H1 (cell line): ENCODE data around the gene RBM20. TPM values are rescaled to one million over a fixed set of nuclear protein-coding genes. Genes with fewer than 3 reads are reported as not detected.

ENCODE experiments used
- CTCF ChIA-PET: fragments of 300-600 bp; sonication (Branson Sonifier 250); formaldehyde crosslinking; loops from one replicate; lab custom pipeline; 2021; ENCODE audit not compliant: partially characterized antibody; lab: Charles Lee
- POLR2A ChIA-PET: fragments of 300-600 bp; sonication (Branson Sonifier 250); formaldehyde crosslinking; loops from one replicate; lab custom pipeline; 2021; ENCODE audit warnings: inconsistent platforms; ENCODE audit not compliant: partially characterized antibody; lab: Charles Lee
- DNase-seq, 2 experiments: peaks; one replicate each; pipeline versions ENCODE4 v3.0.0 to v3.0.0-alpha.2; 2010 to 2022; ENCODE audit warnings: low spot score in 2 of 2, low read depth in 1 of 2, mixed read lengths in 1 of 2
- FAIRE-seq: peaks from 2 replicates; lab custom pipeline; 2011; peaks lifted over from hg19 to GRCh38; lab: Jason Lieb, UNC
- H2AFZ ChIP-seq: 2 replicates; pipeline ENCODE4 v1.8.1; 2012; ENCODE audit warnings: low read length, inconsistent platforms
- H2AK5ac ChIP-seq: 2 replicates; pipeline ENCODE4 v1.6.1; 2013; ENCODE audit warnings: low read depth, low read length
- H2BK120ac ChIP-seq: replicated peaks from 2 replicates; pipeline ENCODE3; 2013; ENCODE audit warnings: low read depth, low read length, inconsistent platforms
- H2BK12ac ChIP-seq: 2 replicates; pipeline ENCODE4 v1.6.1; 2013; ENCODE audit warnings: low read depth, low read length
- H2BK15ac ChIP-seq: 2 replicates; pipeline ENCODE4 v1.6.1; 2013; ENCODE audit warnings: low read length
- H2BK20ac ChIP-seq: 2 replicates; pipeline ENCODE4 v1.6.1; 2013; ENCODE audit warnings: low read length
- H2BK5ac ChIP-seq: 2 replicates; pipeline ENCODE4 v1.6.1; 2013; ENCODE audit warnings: low read depth, low read length
- H3K14ac ChIP-seq: 2 replicates; pipeline ENCODE4 v1.6.1; 2013; ENCODE audit warnings: inconsistent platforms; ENCODE audit not compliant: insufficient read length
- H3K18ac ChIP-seq: 2 replicates; pipeline ENCODE4 v1.6.1; 2013; ENCODE audit warnings: low read length; ENCODE audit errors: extremely low read depth
- H3K23ac ChIP-seq: 2 replicates; pipeline ENCODE4 v1.6.1; 2013; ENCODE audit warnings: inconsistent platforms; ENCODE audit not compliant: insufficient read length
- H3K23me2 ChIP-seq: 2 replicates; pipeline ENCODE4 v1.6.1; 2013; ENCODE audit warnings: low read depth, low read length
- H3K27ac ChIP-seq: 2 replicates; pipeline ENCODE4 v1.6.1; 2011; ENCODE audit warnings: low read depth, low read length, inconsistent platforms
- H3K27me3 ChIP-seq, 4 experiments: replicated peaks in 1 of 4; 1 replicate in 1 of 4; 2 replicates in 3 of 4; pipeline versions ENCODE4 v1.6.1 to v1.8.1; 2011 to 2013; ENCODE audit warnings: low read length in 3 of 4, mild to moderate bottlenecking in 3 of 4, inconsistent platforms in 2 of 4, mixed read lengths in 2 of 4, moderate library complexity in 1 of 4; ENCODE audit not compliant: control insufficient read depth in 3 of 4, insufficient read depth in 3 of 4; ENCODE audit errors: extremely low read depth in 1 of 4
- H3K36me3 ChIP-seq, 4 experiments: 2 replicates each; pipeline versions ENCODE4 v1.6.1 to v1.8.1; 2011 to 2013; ENCODE audit warnings: mild to moderate bottlenecking in 4 of 4, low read length in 3 of 4, moderate library complexity in 2 of 4, control low read depth in 1 of 4, inconsistent platforms in 1 of 4; ENCODE audit not compliant: insufficient read depth in 4 of 4, control insufficient read depth in 2 of 4
- H3K4ac ChIP-seq: replicated peaks from 2 replicates; pipeline ENCODE3; 2013; ENCODE audit warnings: low read length, low read depth, mixed read lengths, inconsistent platforms; ENCODE audit not compliant: insufficient read length
- H3K4me1 ChIP-seq, 4 experiments: replicated peaks in 1 of 4; 1 replicate in 1 of 4; 2 replicates in 3 of 4; pipeline versions ENCODE4 v1.6.1 to v1.8.1; 2011 to 2013; ENCODE audit warnings: low read length in 3 of 4, inconsistent platforms in 2 of 4, mixed read lengths in 1 of 4; ENCODE audit not compliant: insufficient read depth in 4 of 4, control insufficient read depth in 3 of 4
- H3K4me2 ChIP-seq, 2 experiments: 2 replicates each; pipeline versions ENCODE4 v1.6.1 to v1.8.1; 2011 to 2013; ENCODE audit warnings: low read depth in 2 of 2, low read length in 2 of 2, control low read depth in 1 of 2, inconsistent platforms in 1 of 2, mild to moderate bottlenecking in 1 of 2; ENCODE audit not compliant: insufficient read depth in 1 of 2
- H3K4me3 ChIP-seq, 4 experiments: fragments of 200-600, 300-600 bp in 1 of 4; sonication (generic), shearing (Covaris generic), sonication (Bioruptor Twin) in 1 of 4; 2 replicates each; pipeline versions ENCODE4 v1.5.1 to v1.8.1; 2011 to 2016; ENCODE audit warnings: low read length in 4 of 4, low read depth in 3 of 4, control low read depth in 2 of 4, inconsistent platforms in 2 of 4, mild to moderate bottlenecking in 2 of 4, mixed read lengths in 1 of 4, moderate library complexity in 1 of 4; ENCODE audit not compliant: insufficient read depth in 2 of 4; ENCODE audit errors: extremely low read depth in 1 of 4
- H3K56ac ChIP-seq: replicated peaks from 2 replicates; pipeline ENCODE3; 2013; ENCODE audit warnings: low read depth, mild to moderate bottlenecking, mixed read lengths, low read length, inconsistent platforms; ENCODE audit not compliant: insufficient read length
- H3K79me1 ChIP-seq: 2 replicates; pipeline ENCODE4 v1.6.1; 2013; ENCODE audit warnings: low read depth, low read length, control low read depth
- H3K79me2 ChIP-seq, 2 experiments: 2 replicates each; pipeline versions ENCODE4 v1.6.1 to v1.8.1; 2012 to 2013; ENCODE audit warnings: low read length in 2 of 2, mild to moderate bottlenecking in 2 of 2, inconsistent platforms in 1 of 2; ENCODE audit not compliant: insufficient read depth in 2 of 2, control insufficient read depth in 1 of 2
- H3K9ac ChIP-seq, 4 experiments: replicated peaks in 1 of 4; 1 replicate in 1 of 4; 2 replicates in 3 of 4; pipeline versions ENCODE4 v1.6.1 to v1.8.1; 2011 to 2013; ENCODE audit warnings: low read depth in 3 of 4, low read length in 3 of 4, control low read depth in 2 of 4, mild to moderate bottlenecking in 2 of 4, moderate library complexity in 2 of 4, inconsistent platforms in 1 of 4; ENCODE audit errors: extremely low read depth in 1 of 4
- H3K9me3 ChIP-seq, 2 experiments: 2 replicates each; pipeline versions ENCODE4 v1.6.1 to v1.8.1; 2012 to 2013; ENCODE audit warnings: mild to moderate bottlenecking in 2 of 2, moderate library complexity in 2 of 2, control low read depth in 1 of 2, inconsistent platforms in 1 of 2, low read depth in 1 of 2, low read length in 1 of 2, mixed read lengths in 1 of 2; ENCODE audit not compliant: insufficient read depth in 2 of 2
- H4K20me1 ChIP-seq, 2 experiments: replicated peaks in 1 of 2; 2 replicates each; pipeline versions ENCODE3 to v1.8.1; 2011 to 2013; ENCODE audit warnings: inconsistent platforms in 2 of 2, low read length in 2 of 2, mild to moderate bottlenecking in 1 of 2; ENCODE audit not compliant: insufficient read depth in 2 of 2, control insufficient read depth in 1 of 2
- H4K5ac ChIP-seq: 2 replicates; pipeline ENCODE4 v1.6.1; 2013; ENCODE audit warnings: low read length, low read depth, mixed read lengths, inconsistent platforms; ENCODE audit not compliant: insufficient read length
- H4K8ac ChIP-seq: 2 replicates; pipeline ENCODE4 v1.8.0; 2013; ENCODE audit warnings: mild to moderate bottlenecking, moderate library complexity, low read length, inconsistent platforms; ENCODE audit not compliant: insufficient read depth; ENCODE audit errors: extremely low read depth
- H4K91ac ChIP-seq: replicated peaks from 2 replicates; pipeline ENCODE3; 2013; ENCODE audit warnings: low read length, mixed read lengths, inconsistent platforms; ENCODE audit not compliant: insufficient read length
- BCL11A ChIP-seq, 2 experiments: IDR thresholded peaks; one replicate each; pipeline ENCODE4 v1.6.1; 2011; ENCODE audit warnings: low read depth in 2 of 2, low read length in 2 of 2, mild to moderate bottlenecking in 2 of 2
- CBX8 ChIP-seq: fragments of 300-800, 300-1000 bp; sonication (generic); IDR thresholded peaks from 2 replicates; pipeline ENCODE4 v1.7.1; 2016; ENCODE audit warnings: low read depth, low read length, borderline replicate concordance
- CEBPB ChIP-seq: IDR thresholded peaks from 2 replicates; pipeline ENCODE4 v1.6.1; 2012; ENCODE audit warnings: low read depth, low read length
- HDAC6 ChIP-seq: IDR thresholded peaks from one replicate; pipeline ENCODE4 v1.7.1; 2012; ENCODE audit warnings: low read depth, mild to moderate bottlenecking, inconsistent platforms, low read length, moderate library complexity
- RAD21 ChIP-seq, 2 experiments: IDR thresholded peaks in 1 of 2; conservative IDR thresholded peaks in 1 of 2; 2 replicates each; pipeline ENCODE4 v1.6.1; 2011; ENCODE audit warnings: low read depth in 2 of 2, low read length in 2 of 2, improper control_type of control experiment in 1 of 2, inconsistent platforms in 1 of 2, mild to moderate bottlenecking in 1 of 2, moderate library complexity in 1 of 2
- RNF2 ChIP-seq: fragments of 200-900, 300-1000 bp; sonication (generic); IDR thresholded peaks from 2 replicates; pipeline ENCODE4 v1.7.1; 2016; ENCODE audit warnings: borderline replicate concordance, low read depth, mild to moderate bottlenecking, antibody characterized with exemption, low read length; ENCODE audit not compliant: poor library complexity, severe bottlenecking; ENCODE audit errors: missing control alignments
- SRF ChIP-seq: IDR thresholded peaks from 2 replicates; pipeline ENCODE4 v1.6.1; 2011; ENCODE audit warnings: mild to moderate bottlenecking, low read depth, low read length, moderate library complexity
- TBP ChIP-seq: IDR thresholded peaks from 2 replicates; pipeline ENCODE4 v1.6.1; 2011; ENCODE audit warnings: low read depth, low read length, improper control_type of control experiment
- YY1 ChIP-seq: IDR thresholded peaks from 2 replicates; pipeline ENCODE4 v1.6.1; 2011; ENCODE audit warnings: low read depth, mild to moderate bottlenecking, low read length
- WGBS, 2 experiments: shearing (Covaris generic) in 1 of 2; methylation state at CpG; one replicate each; pipeline versions ENCODE4 v1.1.6 to v1.1.7; 2013 to 2015; ENCODE audit warnings: low lambda C conversion rate in 2 of 2, mixed read lengths in 2 of 2, inconsistent platforms in 1 of 2, low coverage in 1 of 2, missing lambda C conversion rate in 1 of 2; ENCODE audit not compliant: insufficient replicate concordance in 2 of 2, insufficient coverage in 1 of 2, insufficient read length in 1 of 2; ENCODE audit errors: extremely low coverage in 1 of 2, missing lambda C conversion rate in 1 of 2; 5-methylcytosine and 5-hydroxymethylcytosine counted together
- polyA plus RNA-seq, 7 experiments: library from polyadenylated mRNA; depleted of rRNA in 3 of 7; stranded (reverse) in 5 of 7; unstranded in 2 of 7; fragments of >200 nt in 5 of 7; fragments of 200-250 nt in 2 of 7; gene quantifications; 1 replicate in 5 of 7; 2 replicates in 1 of 7; 4 replicates in 1 of 7; pipeline versions ENCODE4 v1.2.1 to v1.2.3, GENCODE V29; 2011 to 2013; ENCODE audit warnings: missing spikeins in 2 of 7, mixed read lengths in 2 of 7
- total RNA-seq: library from RNA; stranded (reverse); fragmentation: NEBNext Ultra II Directional; extraction: Animal tissue kit (Norgen Biotek cat#: 25700); gene quantifications from 2 replicates; pipeline ENCODE4 v1.2.1, GENCODE V29; 2021
- TF ChIP-seq, protein P1 (sequence below): IDR thresholded peaks from 2 replicates; pipeline ENCODE4 v1.6.1; 2012; ENCODE audit warnings: inconsistent platforms

RBM20 gene
- total and polyA plus RNA-seq, 2 of the 8 experiments (the other 6 are each of a cell fraction or from before 2014, with no cell fraction given): 0.05 to 0.63 TPM

DNA sequence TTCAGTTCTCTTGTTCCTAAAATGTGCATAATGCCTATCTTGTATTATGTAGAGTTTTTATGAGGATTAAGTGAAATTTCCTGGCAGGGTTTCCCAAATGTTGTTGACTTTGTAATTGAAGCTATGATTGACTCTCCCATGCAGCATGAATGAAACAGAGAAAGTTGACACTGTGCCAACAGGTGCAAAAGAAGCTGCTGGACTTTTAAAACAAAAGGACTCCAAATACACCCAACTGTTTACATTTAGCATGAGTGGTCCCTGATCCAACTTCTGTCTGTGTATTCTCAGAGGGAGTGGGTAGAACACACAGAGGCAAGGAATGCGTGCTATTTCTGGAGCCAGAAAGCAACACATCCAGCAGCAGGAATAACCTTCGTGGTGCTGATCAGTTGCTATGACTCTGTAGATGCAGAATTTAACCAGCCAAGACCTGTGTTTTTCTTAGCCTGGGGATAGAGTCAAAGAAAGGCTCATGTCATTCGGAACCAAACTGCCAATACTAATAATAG is 14.4 kb upstream of the RBM20 start:
- Histone ChIP-seq H4K5ac (no peak overlapping the region), H3K14ac (no peak overlapping the region), H3K36me3 (no peaks in the 10 kb centered on the region), H2AK5ac (no peak overlapping the region), H3K27ac (no peak overlapping the region), H3K4me2 (no peak overlapping the region), H3K79me2 (no peaks in the 10 kb centered on the region), H3K4me3 (no peak overlapping the region), H2BK120ac (no peak overlapping the region), H3K27me3 (no peaks in the 10 kb centered on the region), H3K23ac (no peak overlapping the region), H3K18ac (no peak overlapping the region), H3K4ac (no peak overlapping the region), H3K79me1 (no peaks in the 10 kb centered on the region), H3K4me1 (peaks cover 0 to 6% (median 1%) of the 10 kb centered on the region in 4 experiments; a peak in 2 of 7 replicates), H4K8ac (no peak overlapping the region), H2BK12ac (no peak overlapping the region), H4K91ac (no peak overlapping the region), H2AFZ (no peak overlapping the region), H4K20me1 (no peaks in the 10 kb centered on the region), H3K23me2 (no peaks in the 10 kb centered on the region), H3K9ac (no peak overlapping the region), H2BK5ac (no peak overlapping the region), H3K9me3 (no peaks in the 10 kb centered on the region), H2BK15ac (no peak overlapping the region), H2BK20ac (no peak overlapping the region), H3K56ac (no peak overlapping the region)
- CTCF ChIA-PET: interaction anchor here (1.2 kb wide), 1 partner anchor 42 kb away, joined by 3 read pairs; no protein-coding TSS in a partner anchor
- no peak for FAIRE-seq
- TF ChIP-seq CEBPB (no peak), YY1 (no peak), BCL11A (IDR thresholded peaks at IDR 0.05; ENCODE audit: low read depth in 2 of 2, low read length in 2 of 2) (no peak), SRF (no peak), RNF2 (no peak), HDAC6 (no peak), TBP (no peak), RAD21 (IDR thresholded peaks at IDR 0.05 in 1 of 2, conservative IDR thresholded peaks at IDR 0.05 in 1 of 2; ENCODE audit: low read depth in 2 of 2, low read length in 2 of 2) (no peak), CBX8 (no peak)
- TF ChIP-seq, protein P1, sequence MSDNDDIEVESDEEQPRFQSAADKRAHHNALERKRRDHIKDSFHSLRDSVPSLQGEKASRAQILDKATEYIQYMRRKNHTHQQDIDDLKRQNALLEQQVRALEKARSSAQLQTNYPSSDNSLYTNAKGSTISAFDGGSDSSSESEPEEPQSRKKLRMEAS: no peak
- WGBS, 2 experiments: 68% methylated on average over 3 of the region's 3 CpGs; no CpG with 5 or more reads in 1 of the 2 experiments
- no peak for DNase-seq
- POLR2A ChIA-PET: interaction anchor here (1.1 kb wide), 1 partner anchor 11 kb away, joined by 3 read pairs; no protein-coding TSS in a partner anchor
